Stimulated activated CD8-positive, alpha-beta memory T cell treated with anti-CD3 and anti-CD28 coated beads, Interleukin-12 subunit alpha, Interleukin-12 subunit beta, amount 100 ng/mL, for 1 hour (primary cell): ENCODE results near the gene ESRP2.

ENCODE experiments used
- DNase-seq: peaks from one replicate; pipeline ENCODE4 v3.0.0-alpha.2; 2020; ENCODE audit warnings: low read depth

The ESRP2 gene

DNA sequence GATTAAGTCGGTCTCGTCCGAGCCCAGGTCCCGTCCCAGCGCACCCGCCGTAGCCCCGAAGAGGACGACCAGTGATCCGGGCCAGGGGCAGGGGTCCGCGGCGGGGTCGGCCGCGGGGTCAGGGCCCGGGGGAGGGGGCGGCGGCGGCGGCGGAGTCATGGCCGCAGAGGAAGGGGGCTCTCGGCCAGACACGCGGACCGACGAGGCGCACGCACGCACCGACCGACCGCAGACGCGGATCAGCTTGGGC lies at the start of gene ESRP2:
TSS of gene ESRP2 (minus strand) at position 241 of the 250 bp plus-strand sequence. CDS start at position 159, 82 bp downstream.
- no peak for DNase-seq

DNA sequence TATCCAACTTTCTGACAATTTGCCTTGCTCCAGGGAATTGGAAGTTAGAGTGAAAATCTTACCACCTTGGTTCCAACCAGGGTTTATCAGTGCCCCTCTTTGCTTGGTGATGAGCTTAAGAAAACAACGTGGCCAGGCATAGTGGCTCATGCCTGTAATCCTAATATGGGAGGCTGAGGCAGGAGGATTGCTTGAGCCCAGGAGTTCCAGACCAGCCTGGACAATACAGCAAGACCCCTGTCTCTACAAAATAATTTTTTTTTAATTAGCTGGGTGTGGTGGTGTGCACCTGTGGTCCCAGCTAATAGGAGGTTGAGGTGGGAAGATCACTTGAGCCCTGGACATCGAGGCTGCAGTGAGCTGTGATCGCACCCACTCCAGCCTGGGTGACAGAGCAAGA lies 49.8 kb upstream of the ESRP2 start:
- DNase-seq, result no peak

DNA sequence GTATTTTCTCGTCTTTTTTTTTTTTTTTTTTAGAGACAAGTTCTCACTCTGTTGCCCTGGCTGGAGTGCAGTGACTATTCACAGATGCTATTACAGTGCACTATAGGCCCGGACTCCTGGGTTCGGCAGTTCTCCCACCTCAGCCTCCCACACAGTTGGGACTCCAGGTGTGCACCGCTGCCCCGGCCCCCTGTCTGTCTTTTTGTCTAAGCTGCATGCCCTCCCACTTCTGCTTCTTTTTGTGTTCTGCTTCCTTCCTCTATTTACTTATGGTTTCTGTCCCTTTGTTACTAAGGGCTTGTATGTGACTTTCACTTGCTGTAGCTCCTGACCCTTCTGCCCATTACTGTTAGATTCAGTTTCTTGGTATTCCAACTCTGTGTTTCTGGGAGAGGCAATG lies 48.9 kb upstream of the ESRP2 start:
- no peak for DNase-seq

DNA sequence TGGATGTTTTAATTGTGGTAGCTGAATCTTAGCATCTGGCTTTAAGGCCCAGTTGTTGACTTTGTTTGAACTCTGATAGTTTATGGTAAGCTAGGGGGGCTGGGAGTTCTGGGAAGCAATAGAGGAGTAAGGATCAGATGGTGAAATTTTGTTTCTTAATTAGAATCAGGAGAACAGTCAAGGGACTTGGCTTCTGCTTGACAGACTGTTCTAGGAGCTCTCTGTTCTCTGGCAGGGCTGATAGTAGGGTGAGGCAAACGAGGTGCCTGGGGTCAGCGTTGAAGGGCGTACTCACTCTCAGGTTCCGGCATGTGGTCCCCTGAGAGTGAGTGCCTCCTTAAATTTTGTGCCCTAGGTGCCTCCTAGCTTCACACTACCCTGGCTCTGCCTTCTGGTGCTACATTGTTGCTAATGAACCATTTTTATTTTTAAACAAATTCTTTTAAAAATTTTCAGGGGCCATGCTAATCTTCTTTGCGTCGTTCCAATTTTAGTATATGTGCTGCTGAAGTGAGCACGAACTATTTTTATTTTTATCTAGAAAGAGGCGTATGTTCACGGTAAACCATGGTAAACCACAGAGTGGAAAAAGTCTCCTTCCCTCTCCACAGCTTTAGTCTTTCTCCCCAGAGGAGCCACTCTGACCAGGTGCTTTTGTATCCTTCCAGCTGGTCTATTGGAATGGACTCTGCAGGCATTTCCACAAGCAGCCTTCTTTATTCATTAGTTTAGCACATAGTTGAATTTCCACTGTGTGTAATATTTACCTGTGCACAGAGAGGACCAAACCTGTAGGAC lies 48.1 kb upstream of the ESRP2 start:
- no peak for DNase-seq

DNA sequence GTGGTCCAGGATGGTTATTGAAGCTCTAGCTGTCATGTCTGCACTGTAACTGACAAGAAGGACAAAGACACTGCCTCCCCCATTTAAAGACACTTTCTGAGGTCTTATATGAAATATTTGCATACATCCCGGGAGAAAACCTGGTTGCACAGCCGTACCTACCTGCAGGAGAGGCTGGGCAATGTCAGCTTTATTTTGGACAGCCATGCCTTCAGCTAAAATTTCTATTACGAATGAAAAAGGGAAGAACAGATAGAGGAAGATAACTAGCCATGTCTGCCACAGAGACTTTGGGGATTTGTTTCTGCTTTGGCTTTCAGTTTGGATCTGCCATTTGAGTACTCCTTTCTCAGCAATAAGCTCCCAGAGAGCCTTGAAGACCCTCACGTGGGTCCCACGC lies 47.4 kb upstream of the ESRP2 start:
- no peak for DNase-seq

DNA sequence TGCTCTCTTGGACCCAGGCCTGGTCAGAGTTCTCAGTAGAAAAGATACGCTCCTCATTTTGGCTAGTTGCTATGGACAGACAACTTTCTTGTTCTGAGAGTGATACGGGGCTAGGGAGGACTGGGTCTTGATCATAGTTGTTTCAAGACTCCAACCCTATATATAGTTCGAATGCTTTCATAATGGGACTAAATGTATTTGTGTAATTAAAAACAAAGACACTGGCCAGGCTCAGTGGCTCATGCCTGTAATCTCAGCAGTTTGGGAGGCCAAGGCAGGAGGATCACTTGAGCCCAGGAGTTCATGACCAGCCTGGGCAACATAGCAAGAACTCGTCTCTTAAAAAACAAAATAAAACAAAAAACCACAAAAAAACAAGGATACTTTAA lies 46.1 kb upstream of the ESRP2 start:
- DNase-seq, result no peak

DNA sequence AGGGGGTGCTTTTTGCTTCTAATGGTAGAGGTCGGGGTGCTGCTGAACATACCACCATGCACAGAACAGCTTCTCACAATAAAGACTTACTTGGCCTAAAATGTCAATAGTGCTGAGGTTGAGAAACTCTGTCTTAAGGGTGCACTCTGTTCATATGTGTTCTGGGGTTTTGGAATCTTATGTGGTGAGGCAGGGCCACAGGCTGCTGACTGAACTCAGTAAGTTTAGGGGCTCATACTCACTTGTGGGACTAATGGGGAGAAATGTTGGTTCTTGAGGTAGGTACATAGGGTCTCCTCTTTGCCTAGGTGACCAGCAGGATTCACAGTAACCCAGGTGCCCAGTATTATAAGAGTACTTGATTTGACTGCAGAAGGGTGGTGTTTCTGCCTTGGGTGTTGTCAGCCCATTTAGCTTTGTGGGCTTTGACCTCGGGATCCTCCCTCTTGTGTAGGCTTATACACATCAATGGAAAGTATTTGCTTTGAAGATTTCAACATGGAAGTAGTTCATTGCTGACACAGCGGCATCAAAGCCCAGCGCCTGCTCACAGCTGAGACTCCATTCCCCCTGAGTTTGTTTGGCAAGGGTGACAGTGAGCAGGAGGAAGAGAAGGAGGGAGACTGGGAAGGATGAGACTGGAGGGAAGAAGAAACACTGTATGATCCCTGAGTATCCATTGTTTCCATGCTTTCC lies 45.6 kb upstream of the ESRP2 start:
- no peak for DNase-seq

DNA sequence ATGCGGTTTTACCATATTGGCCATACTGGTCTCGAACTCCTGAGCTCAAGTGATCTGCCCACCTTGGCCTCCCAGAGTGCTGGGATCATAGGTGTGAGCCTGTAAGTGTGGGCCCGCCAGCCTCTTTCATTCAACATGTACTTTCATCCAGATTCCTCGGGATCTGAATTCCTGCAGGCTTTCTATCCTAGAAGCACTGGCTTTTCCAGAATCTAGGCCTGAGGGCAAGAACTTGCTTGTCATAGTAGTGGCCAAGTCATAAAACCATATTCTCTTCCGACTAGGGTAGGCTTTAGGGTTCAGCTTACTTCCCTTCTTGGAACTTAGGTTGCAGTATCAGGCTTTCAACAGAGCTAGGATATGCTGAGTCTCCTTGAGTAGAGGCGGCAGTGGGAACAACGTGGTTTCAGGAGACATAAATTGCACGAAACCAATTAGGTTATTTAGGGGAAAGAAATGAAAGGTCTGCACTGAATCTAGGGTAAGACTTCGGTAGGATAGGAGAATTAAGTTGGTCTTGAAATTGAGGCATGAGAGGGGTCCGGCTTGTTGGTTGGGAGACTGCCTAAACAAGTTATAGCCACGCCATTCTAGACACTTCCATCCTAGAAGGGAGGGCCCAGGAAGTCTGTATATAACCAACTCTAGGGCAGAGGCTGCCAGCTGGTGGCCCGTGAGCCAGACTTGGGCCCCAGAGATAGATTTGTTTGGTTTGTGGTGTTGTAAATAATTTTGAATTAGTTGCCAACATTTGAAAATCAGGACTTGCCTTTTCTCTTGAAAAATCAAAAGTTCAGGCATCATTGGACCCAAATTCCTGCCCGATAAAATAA lies 44.0 kb upstream of the ESRP2 start:
- no peak for DNase-seq

DNA sequence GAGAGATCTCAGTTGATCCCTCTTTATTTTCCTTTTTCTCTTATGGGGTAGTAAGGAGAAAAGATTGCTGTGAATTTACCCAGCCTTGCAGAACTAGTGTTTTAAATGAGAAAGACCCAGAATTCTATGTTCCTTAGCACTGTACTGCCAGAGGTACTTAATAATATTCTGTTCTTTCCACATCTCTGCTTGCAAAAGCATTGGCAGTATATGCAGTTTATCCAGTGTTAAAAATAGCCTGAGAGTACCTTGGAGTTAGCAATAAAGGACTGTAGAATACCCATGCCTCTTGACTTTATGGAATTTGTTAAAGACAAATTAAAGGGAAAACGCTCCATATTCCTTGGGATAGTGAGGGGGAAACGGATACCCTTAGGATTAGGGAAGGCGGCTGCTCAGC lies 40.3 kb upstream of the ESRP2 start:
- no peak for DNase-seq

DNA sequence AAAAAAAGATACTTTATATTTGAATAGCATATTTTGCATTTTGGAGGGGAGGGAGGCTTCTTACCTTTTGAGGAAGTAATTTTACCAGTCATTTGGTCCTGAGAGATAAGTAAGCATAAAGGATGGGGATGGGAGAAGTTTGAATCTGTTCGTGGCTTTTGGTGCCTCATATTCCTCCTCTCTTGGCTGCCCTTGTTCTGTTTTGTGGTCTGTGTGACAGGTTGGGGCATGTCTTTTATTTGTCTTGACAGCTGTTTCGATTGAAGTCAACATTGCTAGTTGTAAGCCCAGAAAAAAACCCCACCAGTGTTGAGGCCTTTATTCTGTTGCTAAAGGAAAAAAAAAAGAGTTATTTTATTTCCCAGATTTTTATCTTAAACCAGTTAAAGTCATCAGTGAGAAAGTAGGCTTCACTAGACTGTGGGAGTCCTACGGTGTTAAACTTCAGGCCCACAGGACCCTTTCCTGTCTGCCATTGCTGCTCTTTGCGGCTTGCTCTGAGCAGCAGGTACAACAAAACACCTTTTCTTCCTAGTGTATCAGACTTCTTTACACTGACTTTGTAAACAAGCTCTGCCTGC lies 39.8 kb upstream of the ESRP2 start:
- DNase-seq, result no peak

DNA sequence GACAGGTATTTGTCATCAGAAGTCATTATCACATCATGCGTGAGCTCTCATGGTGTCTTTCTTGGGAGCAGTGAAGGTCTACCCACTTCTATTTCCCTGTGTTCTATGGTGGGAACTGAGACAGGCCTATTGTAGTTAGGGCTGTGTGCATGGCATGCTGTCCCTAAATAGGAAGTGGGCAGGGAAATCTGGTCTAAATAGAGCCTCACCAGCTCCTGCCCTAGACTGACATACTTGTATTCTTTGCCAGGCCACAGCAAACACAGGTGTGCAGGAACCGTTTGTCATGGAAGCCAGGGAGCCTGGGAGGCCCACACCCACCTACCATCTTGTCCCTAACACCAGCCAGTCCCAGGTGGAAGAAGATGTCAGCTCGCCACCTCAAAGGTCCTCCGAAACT lies 38.5 kb upstream of the ESRP2 start:
- DNase-seq, result no peak

DNA sequence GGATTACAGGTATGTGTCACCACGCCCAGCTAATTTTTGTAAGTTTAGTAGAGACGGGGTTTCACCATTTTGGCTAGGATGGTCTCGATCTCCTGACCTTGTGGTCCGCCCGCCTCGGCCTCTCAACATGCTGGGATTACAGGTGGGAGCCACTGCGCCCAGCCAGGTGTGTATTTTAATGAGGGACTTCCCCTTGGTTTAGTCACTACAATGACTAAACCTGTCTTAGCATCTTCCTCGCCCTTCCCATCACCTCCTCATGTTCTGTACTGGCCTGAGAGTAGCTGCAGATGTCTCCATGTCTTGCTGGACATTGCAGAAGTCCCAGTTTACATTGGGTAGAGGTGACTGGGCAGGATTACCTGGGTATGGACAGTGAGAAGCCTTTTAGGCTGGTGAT lies 38.0 kb upstream of the ESRP2 start:
- no peak for DNase-seq

DNA sequence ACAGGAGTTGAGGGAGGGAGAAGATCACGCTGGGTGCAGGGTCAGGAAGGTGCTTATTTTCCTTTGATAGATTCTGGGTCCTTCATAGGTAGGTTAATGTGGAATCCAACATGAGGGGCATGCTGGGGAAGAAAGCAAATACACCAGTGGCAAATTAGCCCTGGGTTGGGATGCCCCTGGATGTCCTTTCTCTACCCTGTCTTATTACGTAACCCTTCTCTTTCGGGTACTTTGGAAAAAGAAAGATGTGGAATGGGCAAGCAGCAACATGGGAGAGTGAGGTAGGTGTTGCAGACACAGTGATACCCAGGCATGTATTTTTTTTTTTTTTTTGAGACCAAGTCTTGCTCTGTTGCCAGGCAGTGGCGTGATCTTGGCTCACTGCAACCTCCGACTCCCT lies 37.5 kb upstream of the ESRP2 start:
- DNase-seq, result no peak

DNA sequence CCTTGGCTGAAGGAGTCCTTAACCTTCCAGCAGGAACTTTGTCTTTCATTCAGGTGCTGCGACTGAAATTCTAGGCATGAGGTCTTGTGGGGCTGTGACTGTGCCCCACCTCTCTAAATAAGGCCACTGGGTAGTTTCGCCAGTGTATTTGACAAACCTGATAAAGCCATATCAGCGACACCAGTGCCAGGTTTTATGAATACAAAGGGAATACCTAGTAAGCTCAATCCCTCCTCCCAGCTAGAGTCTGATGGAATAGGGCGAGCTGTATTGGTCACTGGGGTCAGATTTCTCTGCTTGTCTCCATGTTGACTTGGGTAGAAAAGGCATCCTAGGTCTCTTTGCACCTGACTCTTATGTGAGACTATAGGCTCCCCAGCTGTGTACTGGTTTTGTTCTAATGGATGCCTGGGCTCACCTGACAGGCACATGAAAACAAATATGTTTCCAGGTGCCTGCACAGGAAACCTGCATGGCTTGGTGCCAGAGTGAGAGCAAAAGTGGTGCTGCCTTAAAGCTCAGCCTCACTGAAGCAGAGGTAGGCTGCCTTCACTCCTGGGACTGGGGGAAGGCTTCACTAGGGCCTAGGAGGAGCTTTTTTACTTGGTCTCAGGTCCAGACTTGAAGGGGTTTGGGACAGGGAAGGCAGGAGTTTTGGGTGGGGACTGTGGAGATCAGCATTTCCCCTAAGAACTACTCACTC lies 36.7 kb upstream of the ESRP2 start:
- no peak for DNase-seq

DNA sequence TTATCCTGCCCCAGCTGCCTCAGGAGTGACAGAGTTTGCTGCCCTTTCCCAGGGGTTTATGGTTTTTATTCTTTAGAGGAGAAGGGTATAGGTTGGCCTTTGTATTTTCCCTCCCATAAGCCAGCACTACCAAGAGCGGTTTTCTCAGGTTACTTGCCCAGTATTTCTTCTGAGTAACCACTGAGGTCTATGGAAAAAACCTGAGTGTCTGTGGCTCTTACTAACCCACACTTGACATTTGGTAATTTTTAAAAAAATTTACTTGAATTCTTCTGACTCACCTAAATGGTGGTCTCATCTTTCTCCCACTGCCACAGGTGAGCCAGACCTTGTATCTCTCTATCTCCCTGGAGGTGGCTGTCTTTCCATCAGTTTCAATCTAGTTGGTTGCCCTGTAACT lies 34.4 kb upstream of the ESRP2 start:
- no peak for DNase-seq

DNA sequence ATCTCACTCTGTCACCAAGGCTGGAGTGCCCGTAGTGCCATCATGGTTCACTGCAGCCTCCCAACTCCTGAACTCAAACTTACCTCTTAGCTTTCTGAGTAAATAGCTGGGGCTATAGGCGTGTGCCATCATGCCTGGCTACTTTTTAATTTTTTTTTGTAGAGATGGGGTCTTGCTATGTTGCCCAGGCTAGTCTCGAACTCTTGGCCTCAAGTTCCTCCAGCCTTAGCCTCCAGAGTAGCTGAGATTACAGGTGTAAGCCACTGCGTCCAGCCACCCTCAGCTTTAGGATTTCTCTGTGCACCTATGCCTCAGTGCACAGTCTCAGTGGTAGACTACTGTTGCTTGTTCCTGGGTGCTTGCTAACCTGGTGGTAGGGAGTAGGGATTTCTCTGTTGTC lies 33.9 kb upstream of the ESRP2 start:
- no peak for DNase-seq

DNA sequence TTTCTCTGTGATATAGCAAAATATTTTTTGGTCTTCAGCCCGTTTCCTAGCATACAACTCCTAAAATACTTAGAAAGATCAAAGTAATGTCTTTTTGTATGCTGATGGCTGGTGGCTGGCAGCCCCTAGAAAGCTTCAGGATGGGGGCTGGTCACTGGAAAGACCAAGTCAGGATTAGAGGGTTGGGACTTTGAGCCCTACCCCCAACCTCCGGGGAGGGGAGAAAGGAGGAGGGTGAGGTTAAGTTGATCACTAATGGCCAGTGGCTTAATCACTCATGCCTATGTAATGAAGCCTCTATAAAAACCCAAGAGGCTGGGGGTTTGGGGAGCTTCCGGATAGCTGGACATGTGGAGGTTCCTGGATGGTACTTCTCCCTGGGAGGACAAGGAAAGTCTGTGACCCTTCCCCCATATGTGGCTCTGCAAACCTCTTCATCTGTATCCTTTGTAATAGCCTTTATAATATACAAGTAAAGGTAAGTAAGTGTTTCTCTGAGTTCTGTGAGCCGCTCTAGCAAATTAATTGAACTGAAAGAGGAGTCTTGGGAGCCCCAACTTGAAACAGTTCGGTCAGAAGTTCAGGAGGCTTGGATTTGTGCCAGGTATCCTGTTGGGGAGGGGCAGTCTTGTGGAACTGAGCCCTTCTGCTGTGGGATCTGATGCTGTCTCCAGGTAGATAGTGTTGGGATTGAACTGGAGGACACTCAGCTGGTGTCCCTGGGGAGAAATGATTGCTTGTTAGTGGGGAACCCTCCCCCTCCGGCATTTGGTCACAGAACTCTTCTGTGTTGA lies 31.9 kb upstream of the ESRP2 start:
- no peak for DNase-seq

DNA sequence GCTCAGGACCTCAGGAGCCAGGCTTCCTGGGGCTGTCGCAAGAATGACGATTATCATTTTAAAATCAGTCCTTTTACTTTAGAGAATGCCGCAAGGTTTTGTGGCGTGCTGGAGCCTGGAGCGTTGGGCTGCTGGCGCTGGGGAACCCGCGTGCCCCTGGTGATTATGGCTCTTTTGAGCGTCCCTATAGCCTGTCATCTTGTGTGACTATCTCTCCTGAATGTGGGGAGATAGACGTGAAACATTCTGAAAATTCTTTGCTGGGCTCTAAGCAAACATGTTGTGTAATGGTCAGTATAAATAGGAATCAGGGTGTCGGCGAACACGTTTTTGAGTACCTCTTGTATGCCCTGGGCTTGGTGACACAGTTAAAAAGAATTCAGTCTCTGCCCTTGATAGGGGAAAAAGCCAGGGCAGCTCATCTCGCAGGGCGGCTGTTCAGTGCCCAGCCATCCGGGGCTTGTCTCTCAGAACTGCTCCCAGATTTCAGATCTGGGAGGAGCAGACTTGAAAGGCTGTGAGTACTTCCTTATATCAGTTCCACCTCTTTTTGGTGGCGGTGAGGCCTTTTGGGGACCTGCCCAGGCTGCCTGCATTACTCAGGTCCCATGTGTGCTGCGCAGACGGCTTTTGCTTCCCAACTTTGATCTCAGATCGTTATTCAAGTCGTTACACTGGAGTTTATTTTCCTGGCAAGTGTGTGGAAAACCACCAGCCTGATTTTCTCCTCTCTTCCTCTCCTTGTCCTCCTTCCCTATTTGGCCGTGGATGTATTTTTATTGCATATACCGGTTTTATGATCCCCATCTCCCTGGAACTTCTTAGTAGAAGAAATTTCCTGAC lies 29.4 kb upstream of the ESRP2 start:
- DNase-seq, result no peak

DNA sequence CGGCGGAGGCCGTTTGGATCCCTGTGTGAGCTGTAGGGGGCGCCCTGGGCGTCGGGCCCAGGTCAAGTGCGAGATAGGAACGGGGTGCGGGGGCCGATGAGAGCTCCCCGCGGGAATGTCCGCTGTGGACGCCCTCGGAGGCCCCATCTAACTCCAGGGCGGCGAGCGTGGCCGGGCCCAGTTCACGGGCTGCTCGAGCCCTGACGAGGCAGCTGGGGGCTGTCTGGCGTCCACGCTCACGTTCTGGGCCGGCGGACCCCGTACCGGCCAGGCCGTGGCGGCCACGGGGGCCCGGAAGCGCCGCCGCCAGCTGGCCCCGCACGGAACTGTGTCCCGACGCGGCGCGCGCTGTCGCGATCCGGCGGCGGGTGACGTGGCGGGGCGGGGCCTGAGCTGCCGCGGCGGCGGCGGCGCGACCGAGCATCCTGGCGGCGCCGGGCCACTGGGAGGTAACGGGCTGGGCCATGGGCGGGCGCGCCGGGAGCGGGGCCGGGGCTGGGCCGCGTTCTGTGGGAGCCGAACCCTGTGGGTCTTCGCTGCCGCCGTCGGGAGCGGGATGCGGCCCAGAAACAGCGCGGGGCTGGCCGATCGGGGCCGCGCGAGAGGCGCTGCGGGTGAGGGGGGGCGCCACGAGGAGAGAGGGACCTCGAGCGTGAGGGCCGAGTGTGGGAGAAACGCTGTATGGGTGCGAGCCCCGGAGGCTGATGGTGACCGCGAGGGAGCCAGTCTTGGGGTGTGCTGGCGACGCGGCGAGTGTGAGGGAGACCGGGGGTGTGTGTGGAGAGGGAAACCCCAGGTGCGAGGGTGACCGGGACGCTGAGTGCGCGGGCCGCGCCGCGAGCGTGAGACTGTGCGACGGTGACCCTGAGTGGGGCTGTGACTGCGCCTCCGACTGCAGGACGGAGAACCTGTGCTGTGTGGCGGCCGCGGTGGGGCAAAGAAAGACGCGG lies 28.5 kb upstream of the ESRP2 start, which contains the start of gene SLC7A6:
TSS of gene SLC7A6 (plus strand) at position 399 of the 950 bp plus-strand sequence. CDS start 10,201 bp downstream, outside the sequence.
- peak; percentile 62 for DNase-seq
